HEK293 (cell line): ENCODE data around the gene ABHD8.
A peak's percentile ranks its signal among the peaks of the same experiment; 100 is the strongest.

Source experiments
- EGR2 ChIP-seq: fragments of 450-650 bp; formaldehyde crosslinking; IDR thresholded peaks from 2 replicates; pipeline ENCODE4 v1.5.1; 2016; ENCODE audit warnings: low read depth, missing biosample characterization, missing genetic modification characterization
- GFI1B ChIP-seq: fragments of 450-650 bp; formaldehyde crosslinking; IDR thresholded peaks from 2 replicates; pipeline ENCODE4 v1.5.1; 2016; ENCODE audit warnings: missing biosample characterization, missing genetic modification characterization
- KLF1 ChIP-seq: fragments of 450-650 bp; formaldehyde crosslinking; IDR thresholded peaks from 2 replicates; pipeline ENCODE4 v1.5.1; 2016; ENCODE audit warnings: missing biosample characterization, missing genetic modification characterization
- KLF9 ChIP-seq: fragments of 450-650 bp; formaldehyde crosslinking; IDR thresholded peaks from 2 replicates; pipeline ENCODE4 v1.5.1; 2016; ENCODE audit warnings: missing biosample characterization, missing genetic modification characterization, low read depth
- SP3 ChIP-seq: fragments of 450-650 bp; formaldehyde crosslinking; IDR thresholded peaks from 2 replicates; pipeline ENCODE4 v1.5.1; 2016; ENCODE audit warnings: missing biosample characterization, missing genetic modification characterization
- SP7 ChIP-seq: fragments of 450-650 bp; formaldehyde crosslinking; IDR thresholded peaks from 2 replicates; pipeline ENCODE4 v1.5.1; 2016; ENCODE audit warnings: missing biosample characterization, missing genetic modification characterization
- TRIM28 ChIP-seq: IDR thresholded peaks from 2 replicates; pipeline ENCODE4 v1.6.1; 2011; ENCODE audit warnings: low read length, control low read depth, borderline replicate concordance
- WT1 ChIP-seq: fragments of 450-650 bp; formaldehyde crosslinking; IDR thresholded peaks from 2 replicates; pipeline ENCODE4 v1.5.1; 2016; ENCODE audit warnings: missing biosample characterization, missing genetic modification characterization
- ZBTB20 ChIP-seq: fragments of 450-650 bp; formaldehyde crosslinking; IDR thresholded peaks from 2 replicates; pipeline ENCODE4 v1.5.1; 2016; ENCODE audit warnings: missing biosample characterization, missing genetic modification characterization
- ZFHX2 ChIP-seq: fragments of 450-650 bp; formaldehyde crosslinking; conservative IDR thresholded peaks from 2 replicates; pipeline ENCODE4 v1.5.1; 2016; ENCODE audit warnings: missing biosample characterization, missing genetic modification characterization
- ZIC2 ChIP-seq: fragments of 450-650 bp; formaldehyde crosslinking; IDR thresholded peaks from 2 replicates; pipeline ENCODE4 v1.5.1; 2016; ENCODE audit warnings: missing biosample characterization, missing genetic modification characterization
- ZNF214 ChIP-seq: fragments of 450-650 bp; formaldehyde crosslinking; IDR thresholded peaks from 2 replicates; pipeline ENCODE4 v1.5.1; 2017; ENCODE audit warnings: missing biosample characterization, mild to moderate bottlenecking, missing genetic modification characterization, borderline replicate concordance
- ZNF223 ChIP-seq: fragments of 450-650 bp; formaldehyde crosslinking; IDR thresholded peaks from 2 replicates; pipeline ENCODE4 v1.5.1; 2016; ENCODE audit warnings: missing biosample characterization, missing genetic modification characterization
- ZNF335 ChIP-seq: fragments of 450-650 bp; formaldehyde crosslinking; conservative IDR thresholded peaks from 2 replicates; pipeline ENCODE4 v1.5.1; 2016; ENCODE audit warnings: missing biosample characterization, missing genetic modification characterization
- ZNF37A ChIP-seq: fragments of 450-650 bp; IDR thresholded peaks from 2 replicates; pipeline ENCODE4 v1.5.1; 2018; ENCODE audit warnings: missing biosample characterization, missing genetic modification characterization
- ZNF394 ChIP-seq: fragments of 450-650 bp; formaldehyde crosslinking; IDR thresholded peaks from 2 replicates; pipeline ENCODE4 v1.5.1; 2016; ENCODE audit warnings: missing biosample characterization, missing genetic modification characterization, mild to moderate bottlenecking, moderate library complexity, borderline replicate concordance
- ZNF514 ChIP-seq: fragments of 450-650 bp; formaldehyde crosslinking; IDR thresholded peaks from 2 replicates; pipeline ENCODE4 v1.5.1; 2016; ENCODE audit warnings: missing biosample characterization, missing genetic modification characterization
- ZNF521 ChIP-seq: fragments of 450-650 bp; formaldehyde crosslinking; IDR thresholded peaks from 2 replicates; pipeline ENCODE4 v1.5.1; 2017; ENCODE audit warnings: missing biosample characterization, mild to moderate bottlenecking, missing genetic modification characterization
- ZNF561 ChIP-seq: fragments of 450-650 bp; IDR thresholded peaks from 2 replicates; pipeline ENCODE4 v1.5.1; 2018; ENCODE audit warnings: missing biosample characterization, missing genetic modification characterization, borderline replicate concordance
- ZNF654 ChIP-seq: fragments of 450-650 bp; formaldehyde crosslinking; IDR thresholded peaks from 2 replicates; pipeline ENCODE4 v1.5.1; 2016; ENCODE audit warnings: low read depth, missing biosample characterization, missing genetic modification characterization
- ZNF660 ChIP-seq: fragments of 450-650 bp; IDR thresholded peaks from 2 replicates; pipeline ENCODE4 v1.5.1; 2018; ENCODE audit warnings: missing biosample characterization, mild to moderate bottlenecking, missing genetic modification characterization
- ZNF791 ChIP-seq: fragments of 450-650 bp; formaldehyde crosslinking; IDR thresholded peaks from 2 replicates; pipeline ENCODE4 v1.5.1; 2016; ENCODE audit warnings: missing biosample characterization, missing genetic modification characterization
- TF ChIP-seq, protein P1 (sequence below): fragments of 450-650 bp; formaldehyde crosslinking; IDR thresholded peaks from 2 replicates; pipeline ENCODE4 v1.5.1; 2016; ENCODE audit warnings: missing biosample characterization, missing genetic modification characterization
- TF ChIP-seq, protein P2 (sequence below): fragments of 450-650 bp; formaldehyde crosslinking; optimal IDR thresholded peaks from 2 replicates; pipeline ENCODE3; 2016; ENCODE audit warnings: missing biosample characterization, mild to moderate bottlenecking, missing genetic modification characterization
- TF ChIP-seq, protein P3 (sequence below): fragments of 450-650 bp; formaldehyde crosslinking; IDR thresholded peaks from 2 replicates; pipeline ENCODE4 v1.5.1; 2016; ENCODE audit warnings: missing biosample characterization, missing genetic modification characterization, borderline replicate concordance
- TF ChIP-seq, protein P4 (sequence below): fragments of 450-650 bp; formaldehyde crosslinking; IDR thresholded peaks from 2 replicates; pipeline ENCODE4 v1.5.1; 2016; ENCODE audit warnings: missing biosample characterization, missing genetic modification characterization
- TF ChIP-seq, protein P5 (sequence below): fragments of 450-650 bp; formaldehyde crosslinking; IDR thresholded peaks from 2 replicates; pipeline ENCODE4 v1.5.1; 2017; ENCODE audit warnings: missing biosample characterization, missing genetic modification characterization

Gene ABHD8

DNA sequence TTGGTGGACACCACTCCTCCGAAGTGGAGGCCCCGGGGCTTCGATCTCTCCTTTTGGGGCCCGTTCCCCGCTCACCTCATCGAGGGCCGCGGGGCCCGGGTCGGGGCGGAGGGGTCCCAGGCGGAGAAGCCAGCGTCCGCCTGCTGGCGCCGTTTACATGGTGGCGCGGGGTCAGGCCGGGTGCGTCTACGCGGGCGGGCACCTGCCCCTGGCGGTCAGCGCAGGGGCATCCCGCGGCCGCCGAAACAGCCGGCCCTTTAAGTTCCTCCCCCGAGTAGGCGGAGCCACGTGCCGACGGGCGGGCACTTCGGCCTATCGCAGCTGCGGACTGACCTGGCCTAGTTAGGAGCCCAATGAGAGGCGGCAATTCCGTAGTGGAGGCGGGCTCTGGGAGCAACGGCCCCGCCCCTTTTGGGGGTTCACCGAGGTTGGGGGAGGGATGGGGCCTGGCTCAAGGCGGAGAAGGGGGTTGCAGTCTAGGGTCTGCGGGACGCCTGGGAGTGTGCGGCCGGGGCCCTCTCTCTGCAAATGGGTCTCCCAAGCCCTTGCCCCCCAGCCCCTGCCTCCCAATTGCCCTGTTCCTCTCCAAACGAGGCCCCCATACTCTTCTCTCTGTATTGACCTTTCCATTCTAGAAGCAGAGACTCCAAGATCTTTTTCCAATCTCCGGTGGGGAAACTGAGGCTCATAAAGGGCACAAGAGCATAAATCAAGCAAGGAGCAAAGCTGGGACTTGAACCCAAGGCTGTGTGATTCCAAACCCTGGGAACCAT lies at the start of gene ABHD8 (continued):
- TF ChIP-seq, protein P1, sequence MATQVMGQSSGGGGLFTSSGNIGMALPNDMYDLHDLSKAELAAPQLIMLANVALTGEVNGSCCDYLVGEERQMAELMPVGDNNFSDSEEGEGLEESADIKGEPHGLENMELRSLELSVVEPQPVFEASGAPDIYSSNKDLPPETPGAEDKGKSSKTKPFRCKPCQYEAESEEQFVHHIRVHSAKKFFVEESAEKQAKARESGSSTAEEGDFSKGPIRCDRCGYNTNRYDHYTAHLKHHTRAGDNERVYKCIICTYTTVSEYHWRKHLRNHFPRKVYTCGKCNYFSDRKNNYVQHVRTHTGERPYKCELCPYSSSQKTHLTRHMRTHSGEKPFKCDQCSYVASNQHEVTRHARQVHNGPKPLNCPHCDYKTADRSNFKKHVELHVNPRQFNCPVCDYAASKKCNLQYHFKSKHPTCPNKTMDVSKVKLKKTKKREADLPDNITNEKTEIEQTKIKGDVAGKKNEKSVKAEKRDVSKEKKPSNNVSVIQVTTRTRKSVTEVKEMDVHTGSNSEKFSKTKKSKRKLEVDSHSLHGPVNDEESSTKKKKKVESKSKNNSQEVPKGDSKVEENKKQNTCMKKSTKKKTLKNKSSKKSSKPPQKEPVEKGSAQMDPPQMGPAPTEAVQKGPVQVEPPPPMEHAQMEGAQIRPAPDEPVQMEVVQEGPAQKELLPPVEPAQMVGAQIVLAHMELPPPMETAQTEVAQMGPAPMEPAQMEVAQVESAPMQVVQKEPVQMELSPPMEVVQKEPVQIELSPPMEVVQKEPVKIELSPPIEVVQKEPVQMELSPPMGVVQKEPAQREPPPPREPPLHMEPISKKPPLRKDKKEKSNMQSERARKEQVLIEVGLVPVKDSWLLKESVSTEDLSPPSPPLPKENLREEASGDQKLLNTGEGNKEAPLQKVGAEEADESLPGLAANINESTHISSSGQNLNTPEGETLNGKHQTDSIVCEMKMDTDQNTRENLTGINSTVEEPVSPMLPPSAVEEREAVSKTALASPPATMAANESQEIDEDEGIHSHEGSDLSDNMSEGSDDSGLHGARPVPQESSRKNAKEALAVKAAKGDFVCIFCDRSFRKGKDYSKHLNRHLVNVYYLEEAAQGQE, result no peak
- TF ChIP-seq KLF1 (tag by site-specific recombination) (no peak), ZNF660 (tag by site-specific recombination) (0 out of 2 replicates have a peak, but pooled peaks have one; percentile 29), SP7 (tag by site-specific recombination) (no peak), ZNF654 (tag by site-specific recombination) (no peak), GFI1B (tag by site-specific recombination) (no peak), ZIC2 (tag by site-specific recombination) (peak; percentile 37; the same call in 1 of the 2 replicates), WT1 (no peak), ZNF521 (tag by site-specific recombination) (no peak), ZNF561 (tag by site-specific recombination) (peak; percentile 79; the same call in 1 of the 2 replicates), ZBTB20 (0 out of 2 replicates have a peak, but pooled peaks have one; percentile 17), ZNF394 (tag by site-specific recombination) (no peak; the same call in 1 of the 2 replicates), ZNF791 (tag by site-specific recombination) (no peak), ZNF214 (no peak), ZNF37A (tag by site-specific recombination) (no peak), ZNF223 (no peak), ZFHX2 (tag by site-specific recombination) (peak; percentile 18; the same call in 1 of the 2 replicates), SP3 (tag by site-specific recombination) (peak; percentile 94), ZNF514 (no peak), KLF9 (tag by site-specific recombination) (peak; percentile 50), TRIM28 (no peak), EGR2 (tag by site-specific recombination) (0 out of 2 replicates have a peak, but pooled peaks have one; percentile 29), ZNF335 (tag by site-specific recombination) (peak; percentile 71)
- TF ChIP-seq, protein P2, sequence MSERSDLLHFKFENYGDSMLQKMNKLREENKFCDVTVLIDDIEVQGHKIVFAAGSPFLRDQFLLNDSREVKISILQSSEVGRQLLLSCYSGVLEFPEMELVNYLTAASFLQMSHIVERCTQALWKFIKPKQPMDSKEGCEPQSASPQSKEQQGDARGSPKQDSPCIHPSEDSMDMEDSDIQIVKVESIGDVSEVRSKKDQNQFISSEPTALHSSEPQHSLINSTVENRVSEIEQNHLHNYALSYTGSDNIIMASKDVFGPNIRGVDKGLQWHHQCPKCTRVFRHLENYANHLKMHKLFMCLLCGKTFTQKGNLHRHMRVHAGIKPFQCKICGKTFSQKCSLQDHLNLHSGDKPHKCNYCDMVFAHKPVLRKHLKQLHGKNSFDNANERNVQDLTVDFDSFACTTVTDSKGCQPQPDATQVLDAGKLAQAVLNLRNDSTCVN (tag by site-specific recombination), result peak; percentile 64
- TF ChIP-seq, protein P3, sequence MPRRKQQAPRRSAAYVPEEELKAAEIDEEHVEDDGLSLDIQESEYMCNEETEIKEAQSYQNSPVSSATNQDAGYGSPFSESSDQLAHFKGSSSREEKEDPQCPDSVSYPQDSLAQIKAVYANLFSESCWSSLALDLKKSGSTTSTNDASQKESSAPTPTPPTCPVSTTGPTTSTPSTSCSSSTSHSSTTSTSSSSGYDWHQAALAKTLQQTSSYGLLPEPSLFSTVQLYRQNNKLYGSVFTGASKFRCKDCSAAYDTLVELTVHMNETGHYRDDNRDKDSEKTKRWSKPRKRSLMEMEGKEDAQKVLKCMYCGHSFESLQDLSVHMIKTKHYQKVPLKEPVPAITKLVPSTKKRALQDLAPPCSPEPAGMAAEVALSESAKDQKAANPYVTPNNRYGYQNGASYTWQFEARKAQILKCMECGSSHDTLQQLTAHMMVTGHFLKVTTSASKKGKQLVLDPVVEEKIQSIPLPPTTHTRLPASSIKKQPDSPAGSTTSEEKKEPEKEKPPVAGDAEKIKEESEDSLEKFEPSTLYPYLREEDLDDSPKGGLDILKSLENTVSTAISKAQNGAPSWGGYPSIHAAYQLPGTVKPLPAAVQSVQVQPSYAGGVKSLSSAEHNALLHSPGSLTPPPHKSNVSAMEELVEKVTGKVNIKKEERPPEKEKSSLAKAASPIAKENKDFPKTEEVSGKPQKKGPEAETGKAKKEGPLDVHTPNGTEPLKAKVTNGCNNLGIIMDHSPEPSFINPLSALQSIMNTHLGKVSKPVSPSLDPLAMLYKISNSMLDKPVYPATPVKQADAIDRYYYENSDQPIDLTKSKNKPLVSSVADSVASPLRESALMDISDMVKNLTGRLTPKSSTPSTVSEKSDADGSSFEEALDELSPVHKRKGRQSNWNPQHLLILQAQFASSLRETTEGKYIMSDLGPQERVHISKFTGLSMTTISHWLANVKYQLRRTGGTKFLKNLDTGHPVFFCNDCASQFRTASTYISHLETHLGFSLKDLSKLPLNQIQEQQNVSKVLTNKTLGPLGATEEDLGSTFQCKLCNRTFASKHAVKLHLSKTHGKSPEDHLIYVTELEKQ (tag by site-specific recombination), result no peak
- TF ChIP-seq, protein P4, sequence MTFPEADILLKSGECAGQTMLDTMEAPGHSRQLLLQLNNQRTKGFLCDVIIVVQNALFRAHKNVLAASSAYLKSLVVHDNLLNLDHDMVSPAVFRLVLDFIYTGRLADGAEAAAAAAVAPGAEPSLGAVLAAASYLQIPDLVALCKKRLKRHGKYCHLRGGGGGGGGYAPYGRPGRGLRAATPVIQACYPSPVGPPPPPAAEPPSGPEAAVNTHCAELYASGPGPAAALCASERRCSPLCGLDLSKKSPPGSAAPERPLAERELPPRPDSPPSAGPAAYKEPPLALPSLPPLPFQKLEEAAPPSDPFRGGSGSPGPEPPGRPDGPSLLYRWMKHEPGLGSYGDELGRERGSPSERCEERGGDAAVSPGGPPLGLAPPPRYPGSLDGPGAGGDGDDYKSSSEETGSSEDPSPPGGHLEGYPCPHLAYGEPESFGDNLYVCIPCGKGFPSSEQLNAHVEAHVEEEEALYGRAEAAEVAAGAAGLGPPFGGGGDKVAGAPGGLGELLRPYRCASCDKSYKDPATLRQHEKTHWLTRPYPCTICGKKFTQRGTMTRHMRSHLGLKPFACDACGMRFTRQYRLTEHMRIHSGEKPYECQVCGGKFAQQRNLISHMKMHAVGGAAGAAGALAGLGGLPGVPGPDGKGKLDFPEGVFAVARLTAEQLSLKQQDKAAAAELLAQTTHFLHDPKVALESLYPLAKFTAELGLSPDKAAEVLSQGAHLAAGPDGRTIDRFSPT, result peak; percentile 66
- TF ChIP-seq, protein P5, sequence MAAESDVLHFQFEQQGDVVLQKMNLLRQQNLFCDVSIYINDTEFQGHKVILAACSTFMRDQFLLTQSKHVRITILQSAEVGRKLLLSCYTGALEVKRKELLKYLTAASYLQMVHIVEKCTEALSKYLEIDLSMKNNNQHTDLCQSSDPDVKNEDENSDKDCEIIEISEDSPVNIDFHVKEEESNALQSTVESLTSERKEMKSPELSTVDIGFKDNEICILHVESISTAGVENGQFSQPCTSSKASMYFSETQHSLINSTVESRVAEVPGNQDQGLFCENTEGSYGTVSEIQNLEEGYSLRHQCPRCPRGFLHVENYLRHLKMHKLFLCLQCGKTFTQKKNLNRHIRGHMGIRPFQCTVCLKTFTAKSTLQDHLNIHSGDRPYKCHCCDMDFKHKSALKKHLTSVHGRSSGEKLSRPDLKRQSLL (tag by site-specific recombination), result no peak
